Neural progenitor cell (in vitro differentiated cells): ENCODE data around the gene TAF10. TPM values are rescaled to one million over a fixed set of nuclear protein-coding genes. Genes with fewer than 3 reads are reported as not detected.

Experiments
- DNase-seq: peaks from one replicate; pipeline ENCODE4 v3.0.0-alpha.2; 2016; ENCODE audit warnings: low spot score
- H2AFZ ChIP-seq: fragments of 200-600 bp; sonication (generic); replicated peaks from 2 replicates; pipeline ENCODE4 v1.6.1; 2016; ENCODE audit warnings: antibody characterized with exemption
- H3F3A ChIP-seq: fragments of 200-600 bp; sonication (generic); 2 replicates; pipeline ENCODE4 v1.6.1; 2016; ENCODE audit warnings: antibody characterized with exemption, low read depth
- H3K27ac ChIP-seq: fragments of 200-600 bp; sonication (generic); 2 replicates; pipeline ENCODE4 v1.5.1; 2016; ENCODE audit warnings: mild to moderate bottlenecking
- H3K27me3 ChIP-seq: fragments of 200-600 bp; sonication (generic); 2 replicates; pipeline ENCODE4 v1.6.1; 2016; ENCODE audit warnings: mild to moderate bottlenecking, moderate library complexity
- H3K36me3 ChIP-seq: fragments of 200-600 bp; sonication (generic); 2 replicates; pipeline ENCODE4 v1.5.1; 2016
- H3K4me1 ChIP-seq: fragments of 200-600 bp; sonication (generic); 2 replicates; pipeline ENCODE4 v1.6.1; 2016; ENCODE audit warnings: mixed run types
- H3K4me2 ChIP-seq: fragments of 200-600 bp; sonication (generic); 2 replicates; pipeline ENCODE4 v1.6.1; 2016
- H3K4me3 ChIP-seq: fragments of 200-600 bp; sonication (generic); 2 replicates; pipeline ENCODE4 v1.5.1; 2016
- H3K79me2 ChIP-seq: fragments of 200-600 bp; sonication (generic); 2 replicates; pipeline ENCODE4 v1.6.1; 2016; ENCODE audit warnings: low read depth
- H3K9ac ChIP-seq: fragments of 200-600 bp; sonication (generic); 2 replicates; pipeline ENCODE4 v1.6.1; 2016
- H3K9me3 ChIP-seq: fragments of 200-600 bp; sonication (generic); 2 replicates; pipeline ENCODE4 v1.5.1; 2016; ENCODE audit warnings: low read depth
- H4K20me1 ChIP-seq: fragments of 200-600 bp; sonication (generic); 2 replicates; pipeline ENCODE4 v1.6.1; 2016; ENCODE audit warnings: low read depth
- H3K27ac Mint-ChIP-seq: 3 replicates; pipeline ENCODE4 v1.8.0; 2021; ENCODE audit warnings: mixed read lengths
- H3K27me3 Mint-ChIP-seq: 2 replicates; pipeline ENCODE4 v1.8.0; 2022; ENCODE audit warnings: low read depth, mild to moderate bottlenecking, inconsistent platforms, moderate library complexity, mixed read lengths; ENCODE audit not compliant: insufficient read depth
- H3K36me3 Mint-ChIP-seq: 3 replicates; pipeline ENCODE4 v1.8.0; 2021; ENCODE audit warnings: mixed read lengths
- H3K4me1 Mint-ChIP-seq: 3 replicates; pipeline ENCODE4 v1.8.0; 2021; ENCODE audit warnings: mixed read lengths
- H3K4me3 Mint-ChIP-seq: 3 replicates; pipeline ENCODE4 v1.8.0; 2021; ENCODE audit warnings: mild to moderate bottlenecking, moderate library complexity, mixed read lengths
- H3K9me3 Mint-ChIP-seq: 3 replicates; pipeline ENCODE4 v1.8.0; 2020; ENCODE audit warnings: mixed read lengths
- EZH2 ChIP-seq: fragments of 200-600 bp; sonication (generic); IDR thresholded peaks from 2 replicates; pipeline ENCODE4 v1.6.1; 2017; ENCODE audit warnings: antibody characterized with exemption, mild to moderate bottlenecking, moderate library complexity
- EZH2phosphoT487 ChIP-seq: fragments of 200-600 bp; sonication (generic); IDR thresholded peaks from 2 replicates; pipeline ENCODE4 v1.6.1; 2017; ENCODE audit warnings: antibody characterized with exemption
- total RNA-seq: library from RNA; depleted of rRNA; stranded (reverse); fragments of >200 nt; gene quantifications from 2 replicates; pipeline ENCODE4 v1.2.3, GENCODE V29; 2015; ENCODE audit warnings: low replicate concordance
- TF ChIP-seq, protein P1 (sequence below): fragments of 200-600 bp; sonication (generic); IDR thresholded peaks from 2 replicates; pipeline ENCODE4 v1.5.1; 2017; ENCODE audit warnings: antibody characterized with exemption, mild to moderate bottlenecking

TAF10 gene
- total RNA-seq, 1 donor from 2014 or later: 34.1 TPM

DNA sequence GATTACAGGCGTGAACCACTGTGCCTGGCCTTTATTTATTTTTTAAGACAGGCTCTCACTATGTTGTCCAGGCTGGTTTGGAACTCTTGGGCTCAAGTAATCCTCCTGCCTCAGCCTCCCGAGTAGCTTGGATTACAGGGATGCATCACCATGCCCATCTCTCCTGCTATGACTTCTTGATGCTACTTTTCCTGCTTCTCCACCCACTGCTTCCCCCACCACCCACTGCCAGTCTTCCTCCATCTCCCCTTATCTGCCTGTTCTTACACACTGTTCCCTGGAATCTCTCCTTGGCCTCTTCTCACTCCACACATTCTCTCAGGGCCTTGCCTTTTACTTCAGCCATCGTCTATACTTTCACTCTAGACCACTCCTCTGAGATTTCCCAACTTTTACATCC, 24.5 kb upstream of the TAF10 start:
- H2AFZ ChIP-seq: no peak overlapping the region
- Mint-ChIP-seq H3K4me1 (no peaks in the 10 kb centered on the region), H3K4me3 (no peak overlapping the region), H3K9me3 (no peaks in the 10 kb centered on the region), H3K27ac (no peak overlapping the region), H3K36me3 (peaks cover 11% of the 10 kb centered on the region), H3K27me3 (peaks cover 6% of the 10 kb centered on the region)
- no peak overlapping the region for H3K27ac ChIP-seq
- no peaks in the 10 kb centered on the region for H3K79me2 ChIP-seq
- H3K4me1 ChIP-seq: no peaks in the 10 kb centered on the region
- H3K4me3 ChIP-seq: no peak overlapping the region
- no peaks in the 10 kb centered on the region for H3F3A ChIP-seq
- no peaks in the 10 kb centered on the region for H3K9me3 ChIP-seq
- no peaks in the 10 kb centered on the region for H4K20me1 ChIP-seq
- H3K9ac ChIP-seq: no peak overlapping the region
- TF ChIP-seq EZH2phosphoT487: no peak
- TF ChIP-seq EZH2: no peak
- TF ChIP-seq, protein P1, sequence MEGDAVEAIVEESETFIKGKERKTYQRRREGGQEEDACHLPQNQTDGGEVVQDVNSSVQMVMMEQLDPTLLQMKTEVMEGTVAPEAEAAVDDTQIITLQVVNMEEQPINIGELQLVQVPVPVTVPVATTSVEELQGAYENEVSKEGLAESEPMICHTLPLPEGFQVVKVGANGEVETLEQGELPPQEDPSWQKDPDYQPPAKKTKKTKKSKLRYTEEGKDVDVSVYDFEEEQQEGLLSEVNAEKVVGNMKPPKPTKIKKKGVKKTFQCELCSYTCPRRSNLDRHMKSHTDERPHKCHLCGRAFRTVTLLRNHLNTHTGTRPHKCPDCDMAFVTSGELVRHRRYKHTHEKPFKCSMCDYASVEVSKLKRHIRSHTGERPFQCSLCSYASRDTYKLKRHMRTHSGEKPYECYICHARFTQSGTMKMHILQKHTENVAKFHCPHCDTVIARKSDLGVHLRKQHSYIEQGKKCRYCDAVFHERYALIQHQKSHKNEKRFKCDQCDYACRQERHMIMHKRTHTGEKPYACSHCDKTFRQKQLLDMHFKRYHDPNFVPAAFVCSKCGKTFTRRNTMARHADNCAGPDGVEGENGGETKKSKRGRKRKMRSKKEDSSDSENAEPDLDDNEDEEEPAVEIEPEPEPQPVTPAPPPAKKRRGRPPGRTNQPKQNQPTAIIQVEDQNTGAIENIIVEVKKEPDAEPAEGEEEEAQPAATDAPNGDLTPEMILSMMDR: no peak
- H3K36me3 ChIP-seq: no peaks in the 10 kb centered on the region
- H3K4me2 ChIP-seq: no peak overlapping the region
- no peak for DNase-seq
- peaks cover 10% of the 10 kb centered on the region for H3K27me3 ChIP-seq

DNA sequence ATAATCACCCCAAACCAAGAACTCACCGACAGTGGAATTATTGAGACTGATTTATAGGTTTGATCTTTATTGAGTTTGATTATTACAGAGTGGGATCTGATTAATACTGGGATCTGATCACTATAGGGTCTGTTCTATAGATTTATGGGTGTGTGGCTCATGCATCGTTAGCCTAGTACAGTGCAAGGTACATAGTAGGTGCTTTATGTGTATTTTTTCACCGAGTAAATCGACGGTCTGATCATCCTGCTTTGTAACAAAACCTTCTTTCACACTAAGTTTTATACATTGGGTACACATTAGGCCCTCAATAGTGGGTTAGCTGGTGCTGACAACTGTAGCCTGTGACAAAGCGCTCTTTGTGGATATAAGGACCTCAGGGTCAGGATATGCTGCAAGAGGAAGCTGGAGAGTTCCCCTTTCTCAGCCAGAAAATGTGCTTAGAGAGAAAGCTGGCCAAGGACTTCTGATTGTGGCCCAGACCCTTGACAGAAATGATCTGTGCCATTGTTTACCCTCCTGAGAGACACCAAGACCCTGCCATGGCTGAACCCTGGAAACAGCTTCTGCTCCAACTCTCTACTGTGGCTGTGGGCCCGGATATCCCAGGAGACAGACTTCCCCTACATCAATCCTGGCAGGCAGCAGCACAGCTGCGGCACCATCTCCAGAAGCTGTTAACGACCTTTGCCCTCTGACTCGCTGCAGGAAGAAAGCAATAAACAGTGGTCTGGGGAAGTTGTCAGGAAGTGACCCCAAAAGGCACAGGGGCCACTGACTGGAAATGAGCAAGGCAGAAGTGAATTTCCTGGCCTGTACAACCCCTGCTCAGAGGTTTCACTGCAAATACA, 23.3 kb upstream of the TAF10 start:
- H3K4me1 ChIP-seq: no peaks in the 10 kb centered on the region
- H2AFZ ChIP-seq: no peak overlapping the region
- Mint-ChIP-seq H3K27me3 (peaks cover 7% of the 10 kb centered on the region), H3K9me3 (no peaks in the 10 kb centered on the region), H3K27ac (no peak overlapping the region), H3K4me3 (peak overlapping the region; percentile 37), H3K36me3 (peaks cover 19% of the 10 kb centered on the region), H3K4me1 (no peaks in the 10 kb centered on the region)
- H4K20me1 ChIP-seq: peaks cover 4% of the 10 kb centered on the region
- no peaks in the 10 kb centered on the region for H3K36me3 ChIP-seq
- TF ChIP-seq, protein P1: no peak
- TF ChIP-seq EZH2phosphoT487: no peak
- no peak for TF ChIP-seq EZH2
- peaks cover 5% of the 10 kb centered on the region for H3F3A ChIP-seq
- no peak overlapping the region for H3K27ac ChIP-seq
- no peaks in the 10 kb centered on the region for H3K9me3 ChIP-seq
- H3K4me3 ChIP-seq: no peak overlapping the region
- H3K9ac ChIP-seq: no peak overlapping the region
- H3K27me3 ChIP-seq: peaks cover 22% of the 10 kb centered on the region
- no peak overlapping the region for H3K4me2 ChIP-seq
- no peak for DNase-seq
- no peaks in the 10 kb centered on the region for H3K79me2 ChIP-seq

DNA sequence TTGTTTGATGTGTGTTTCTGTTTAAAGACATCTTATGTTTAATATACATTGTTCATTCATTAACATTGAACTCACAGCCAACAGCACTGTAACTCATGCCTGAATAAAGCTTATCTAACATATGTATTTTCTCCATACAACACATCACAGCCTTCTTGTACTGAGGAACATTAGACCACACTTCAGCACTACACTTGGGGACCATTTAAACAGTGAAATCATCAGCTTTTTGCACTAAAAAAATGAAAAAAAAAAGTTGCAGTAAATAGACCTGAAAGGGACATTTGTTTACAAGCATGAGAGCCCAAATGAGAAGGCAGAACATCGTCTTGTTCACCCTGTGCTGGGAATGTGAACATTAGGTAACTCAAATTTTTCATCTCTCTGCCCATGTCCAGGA, 22.5 kb upstream of the TAF10 start:
- H3K27me3 ChIP-seq: peaks cover 30% of the 10 kb centered on the region
- no peak overlapping the region for H3K27ac Mint-ChIP-seq
- H3K9me3 ChIP-seq: no peaks in the 10 kb centered on the region
- no peaks in the 10 kb centered on the region for H3K79me2 ChIP-seq
- H2AFZ ChIP-seq: no peak overlapping the region
- H3K9ac ChIP-seq: no peak overlapping the region
- H3K36me3 Mint-ChIP-seq: peaks cover 19% of the 10 kb centered on the region
- H3K36me3 ChIP-seq: no peaks in the 10 kb centered on the region
- no peak overlapping the region for H3K27ac ChIP-seq
- no peak for TF ChIP-seq EZH2
- no peak for TF ChIP-seq EZH2phosphoT487
- TF ChIP-seq, protein P1: no peak
- no peak overlapping the region for H3K4me2 ChIP-seq
- no peak overlapping the region for H3K4me3 Mint-ChIP-seq
- peaks cover 9% of the 10 kb centered on the region for H3F3A ChIP-seq
- peaks cover 4% of the 10 kb centered on the region for H4K20me1 ChIP-seq
- H3K4me1 Mint-ChIP-seq: no peaks in the 10 kb centered on the region
- no peak for DNase-seq
- H3K27me3 Mint-ChIP-seq: peaks cover 7% of the 10 kb centered on the region
- no peak overlapping the region for H3K4me3 ChIP-seq
- peaks cover 3% of the 10 kb centered on the region for H3K4me1 ChIP-seq
- no peaks in the 10 kb centered on the region for H3K9me3 Mint-ChIP-seq
